Fibroblast of the aortic adventitia (primary cell): ENCODE data around the gene TCIRG1. TPM values are rescaled to one million over a fixed set of nuclear protein-coding genes. Genes with fewer than 3 reads are reported as not detected.

Source experiments
- DNase-seq: peaks from one replicate; pipeline ENCODE4 v3.0.0-alpha.2; 2010; ENCODE audit warnings: low read depth
- H3K4me3 ChIP-seq: 2 replicates; pipeline ENCODE4 v1.5.1; 2011; ENCODE audit warnings: low read depth, mild to moderate bottlenecking, control low read depth, low read length, moderate library complexity
- total RNA-seq: library from RNA; depleted of rRNA; stranded (reverse); fragments of >200 nt; gene quantifications from 2 replicates; pipeline ENCODE4 v1.2.3, GENCODE V29; 2012; ENCODE audit warnings: low replicate concordance
- TF ChIP-seq, protein P1 (sequence below): IDR thresholded peaks from 2 replicates; pipeline ENCODE4 v1.5.1; 2011; ENCODE audit warnings: mild to moderate bottlenecking, low read length, control low read depth, inconsistent platforms; ENCODE audit not compliant: insufficient read depth

TCIRG1 gene
- total RNA-seq, 1 donor, result 76.0 TPM

DNA sequence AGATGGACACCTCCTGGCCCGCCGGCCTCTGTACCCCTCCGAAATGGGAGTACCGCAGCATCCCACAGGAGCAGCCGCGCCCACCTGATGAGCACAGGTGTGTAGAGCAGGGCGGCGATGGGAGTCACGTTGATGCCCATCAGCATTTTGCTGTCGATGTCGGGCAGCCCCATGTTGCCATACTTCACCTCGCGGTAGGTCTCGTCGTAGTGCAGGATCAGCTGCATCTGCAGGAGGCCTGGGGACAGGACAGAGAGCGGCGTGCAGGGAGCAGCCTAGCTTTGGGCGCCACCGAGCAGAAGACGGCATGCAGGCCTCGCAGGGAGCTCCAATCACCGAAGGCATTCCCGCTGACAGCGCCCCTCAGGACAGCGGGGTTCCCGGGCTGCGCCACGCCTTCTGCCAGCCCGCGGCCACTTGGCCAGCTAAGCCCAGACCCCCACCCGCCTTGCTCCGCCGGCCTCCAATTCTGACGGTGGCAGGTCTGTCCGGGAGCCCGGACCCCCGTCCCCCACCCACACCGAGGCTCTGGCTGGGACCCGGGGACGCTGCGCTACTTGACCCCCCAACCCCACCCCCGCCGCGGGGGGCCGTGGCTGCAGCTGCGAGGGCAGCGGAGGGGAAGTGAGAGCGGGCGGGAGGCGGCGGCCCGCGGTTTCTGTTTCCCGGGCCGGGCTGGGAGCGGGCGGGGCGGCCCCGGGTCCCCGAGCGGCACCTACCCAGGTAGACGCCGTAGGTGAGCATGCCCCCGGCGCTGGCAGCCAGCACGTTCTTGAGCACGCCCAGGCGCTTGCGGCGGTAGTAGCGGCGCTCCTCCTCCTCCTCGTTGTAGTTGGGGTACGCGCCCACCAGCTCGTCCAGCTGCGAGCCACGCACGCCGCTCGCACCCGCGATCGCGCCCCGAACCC is 35.6 kb upstream of the TCIRG1 start:
- TF ChIP-seq, protein P1, sequence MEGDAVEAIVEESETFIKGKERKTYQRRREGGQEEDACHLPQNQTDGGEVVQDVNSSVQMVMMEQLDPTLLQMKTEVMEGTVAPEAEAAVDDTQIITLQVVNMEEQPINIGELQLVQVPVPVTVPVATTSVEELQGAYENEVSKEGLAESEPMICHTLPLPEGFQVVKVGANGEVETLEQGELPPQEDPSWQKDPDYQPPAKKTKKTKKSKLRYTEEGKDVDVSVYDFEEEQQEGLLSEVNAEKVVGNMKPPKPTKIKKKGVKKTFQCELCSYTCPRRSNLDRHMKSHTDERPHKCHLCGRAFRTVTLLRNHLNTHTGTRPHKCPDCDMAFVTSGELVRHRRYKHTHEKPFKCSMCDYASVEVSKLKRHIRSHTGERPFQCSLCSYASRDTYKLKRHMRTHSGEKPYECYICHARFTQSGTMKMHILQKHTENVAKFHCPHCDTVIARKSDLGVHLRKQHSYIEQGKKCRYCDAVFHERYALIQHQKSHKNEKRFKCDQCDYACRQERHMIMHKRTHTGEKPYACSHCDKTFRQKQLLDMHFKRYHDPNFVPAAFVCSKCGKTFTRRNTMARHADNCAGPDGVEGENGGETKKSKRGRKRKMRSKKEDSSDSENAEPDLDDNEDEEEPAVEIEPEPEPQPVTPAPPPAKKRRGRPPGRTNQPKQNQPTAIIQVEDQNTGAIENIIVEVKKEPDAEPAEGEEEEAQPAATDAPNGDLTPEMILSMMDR, result no peak
- no peak for DNase-seq
- H3K4me3 ChIP-seq, result peak overlapping the region; percentile 70

GRCh38 chr11:68003846-68004550 is 34.8 kb upstream of the TCIRG1 start, which contains the start of gene UNC93B1:
Gene UNC93B1 (minus strand): TSS chr11:68004097. CDS start chr11:68004043, 54 bp downstream.
- peak; percentile 65 for DNase-seq
- TF ChIP-seq, protein P1, result no peak
- peak within 1 kb of the TSS; percentile 70 for H3K4me3 ChIP-seq

GRCh38 chr11:68004551-68005335 is 34.1 kb upstream of the TCIRG1 start:
- no peak for DNase-seq
- TF ChIP-seq, protein P1, result no peak
- peak overlapping the region; percentile 70 for H3K4me3 ChIP-seq

GRCh38 chr11:68006606-68007166 is 32.1 kb upstream of the TCIRG1 start:
- TF ChIP-seq, protein P1, result no peak
- H3K4me3 ChIP-seq, result no peak overlapping the region
- no peak for DNase-seq

- TF ChIP-seq, protein P1, result no peak
- H3K4me3 ChIP-seq, result no peak overlapping the region
- DNase-seq, result no peak
Measured at GRCh38 chr11:68007498-68008380, 31.1 kb upstream of the TCIRG1 start.
